Erythroblast (primary cell): ENCODE measurements around the gene HDAC4.

Experiments
- GATA1 ChIP-seq: IDR thresholded peaks from 2 replicates; pipeline ENCODE4 v1.6.1; 2011; ENCODE audit warnings: low read depth, mild to moderate bottlenecking, control low read depth, low read length, moderate library complexity
- POLR2A ChIP-seq: IDR thresholded peaks from 2 replicates; pipeline ENCODE4 v1.6.1; 2011; ENCODE audit warnings: mild to moderate bottlenecking, low read length

- TF ChIP-seq POLR2A (no peak), GATA1 (no peak)
These were observed 287.6 kb downstream of the HDAC4 start for GRCh38 chr2:239113171-239113570.
